Activated naive CD8-positive, alpha-beta T cell treated with anti-CD3 and anti-CD28 coated beads, Interleukin-2, amount 10 ng/mL, durations not matched to agents 7 days and 5 days (primary cell): ENCODE results near the gene HSPB8. TPM values are rescaled to one million over a fixed set of nuclear protein-coding genes. Genes with fewer than 3 reads are reported as not detected.

Source experiments
- ATAC-seq: fragments of 150-1000 bp; cut with Tn5 transposase; one replicate; pipeline ENCODE4 v1.10.0; 2021; ENCODE audit warnings: low read depth, moderate library complexity
- POLR2A ChIA-PET: fragments of 350-600 bp; sonication (Branson Sonifier 250); formaldehyde crosslinking; loops from one replicate; lab custom pipeline; 2021; ENCODE audit warnings: antibody characterized with exemption; lab: Charles Lee
- DNase-seq: peaks from one replicate; pipeline ENCODE4 v3.0.0; 2021
- H3K27ac Mint-ChIP-seq: one replicate; pipeline ENCODE4 v1.8.0; 2022; ENCODE audit warnings: mild to moderate bottlenecking, mixed read lengths
- H3K27me3 Mint-ChIP-seq: one replicate; pipeline ENCODE4 v1.8.0; 2022; ENCODE audit warnings: mild to moderate bottlenecking, moderate library complexity, mixed read lengths
- H3K36me3 Mint-ChIP-seq: one replicate; pipeline ENCODE4 v1.8.0; 2021; ENCODE audit warnings: mild to moderate bottlenecking, mixed read lengths
- H3K4me1 Mint-ChIP-seq: one replicate; pipeline ENCODE4 v1.8.0; 2021; ENCODE audit warnings: mixed read lengths
- H3K4me3 Mint-ChIP-seq: one replicate; pipeline ENCODE4 v1.8.0; 2022; ENCODE audit warnings: mild to moderate bottlenecking, moderate library complexity, mixed read lengths
- H3K9me3 Mint-ChIP-seq: one replicate; pipeline ENCODE4 v1.8.0; 2021; ENCODE audit warnings: mixed read lengths
- total RNA-seq, 2 experiments: library from RNA; stranded (reverse); gene quantifications; one replicate each; pipeline ENCODE4 v1.2.3, GENCODE V29; 2021

Gene HSPB8
- total RNA-seq, 2 experiments from 2014 or later = not detected

GRCh38 chr12:119156401-119157044 lies 22.2 kb upstream of the HSPB8 start:
- Mint-ChIP-seq H3K27ac (no peak overlapping the region), H3K9me3 (peaks cover 7% of the 10 kb centered on the region), H3K4me1 (no peaks in the 10 kb centered on the region), H3K36me3 (no peaks in the 10 kb centered on the region), H3K4me3 (no peak overlapping the region), H3K27me3 (peaks cover 8% of the 10 kb centered on the region)
- ATAC-seq (no peak), DNase-seq (no peak)
- POLR2A ChIA-PET = no interaction called here

GRCh38 chr12:119157528-119157927 lies 21.2 kb upstream of the HSPB8 start:
- H3K4me1 Mint-ChIP-seq = no peaks in the 10 kb centered on the region
- H3K9me3 Mint-ChIP-seq = peaks cover 5% of the 10 kb centered on the region
- no peak overlapping the region for H3K27ac Mint-ChIP-seq
- no peaks in the 10 kb centered on the region for H3K36me3 Mint-ChIP-seq
- POLR2A ChIA-PET = no interaction called here
- no peak for ATAC-seq
- DNase-seq = no peak
- no peak overlapping the region for H3K4me3 Mint-ChIP-seq
- peaks cover 3% of the 10 kb centered on the region for H3K27me3 Mint-ChIP-seq

DNA sequence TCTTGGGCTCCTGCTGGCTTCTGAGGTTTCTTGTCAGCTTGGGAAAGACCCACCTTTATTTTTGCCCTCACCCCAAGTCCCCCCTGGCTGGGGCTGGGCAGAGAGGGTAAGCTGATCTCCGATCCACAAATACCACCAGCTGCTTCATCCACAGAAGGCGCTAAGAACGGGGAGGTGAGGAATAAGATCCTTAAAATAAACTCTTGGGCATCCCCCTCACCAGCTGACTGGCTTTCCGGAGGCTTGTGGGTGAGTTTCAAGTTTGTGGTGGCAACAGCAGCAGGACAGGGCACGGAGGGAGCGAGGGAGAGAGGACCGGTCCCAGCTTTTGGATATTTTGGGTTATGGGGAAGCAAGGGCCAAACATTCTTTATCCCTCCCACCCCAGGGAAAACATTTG lies 20.8 kb upstream of the HSPB8 start:
- Mint-ChIP-seq H3K36me3 (no peaks in the 10 kb centered on the region), H3K27ac (no peak overlapping the region), H3K27me3 (peaks cover 2% of the 10 kb centered on the region), H3K9me3 (peaks cover 4% of the 10 kb centered on the region), H3K4me1 (no peaks in the 10 kb centered on the region), H3K4me3 (no peak overlapping the region)
- ATAC-seq = no peak
- POLR2A ChIA-PET = interaction anchor here (0.7 kb wide), 1 partner anchor 15 kb away, joined by 3 read pairs; no protein-coding TSS in a partner anchor
- DNase-seq = no peak

DNA sequence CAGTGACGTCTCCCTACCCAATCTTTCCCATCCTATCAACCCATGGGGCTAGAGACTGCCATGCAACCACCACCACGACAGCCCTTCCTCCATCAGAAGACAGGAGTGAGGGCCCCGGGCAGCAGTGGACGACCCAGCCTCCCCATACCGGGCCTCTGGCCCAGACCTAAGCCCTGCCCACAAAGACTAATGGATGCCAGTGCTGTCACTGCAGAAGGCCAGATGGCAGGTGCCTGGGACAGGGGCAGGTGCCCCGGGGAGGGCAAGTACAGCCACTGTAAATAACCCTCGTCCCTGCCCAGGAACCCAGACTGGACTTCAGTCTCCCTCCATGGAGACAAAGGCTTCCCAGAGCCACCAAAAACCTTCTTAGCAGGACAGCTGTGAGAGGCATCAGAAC lies 20.3 kb upstream of the HSPB8 start:
- no peak overlapping the region for H3K27ac Mint-ChIP-seq
- H3K4me3 Mint-ChIP-seq = no peak overlapping the region
- peaks cover under 1% of the 10 kb centered on the region for H3K27me3 Mint-ChIP-seq
- no peaks in the 10 kb centered on the region for H3K4me1 Mint-ChIP-seq
- H3K9me3 Mint-ChIP-seq = peaks cover 4% of the 10 kb centered on the region
- DNase-seq = no peak
- POLR2A ChIA-PET = interaction anchor here (0.7 kb wide), 1 partner anchor 15 kb away, joined by 3 read pairs; no protein-coding TSS in a partner anchor
- no peak for ATAC-seq
- no peaks in the 10 kb centered on the region for H3K36me3 Mint-ChIP-seq

DNA sequence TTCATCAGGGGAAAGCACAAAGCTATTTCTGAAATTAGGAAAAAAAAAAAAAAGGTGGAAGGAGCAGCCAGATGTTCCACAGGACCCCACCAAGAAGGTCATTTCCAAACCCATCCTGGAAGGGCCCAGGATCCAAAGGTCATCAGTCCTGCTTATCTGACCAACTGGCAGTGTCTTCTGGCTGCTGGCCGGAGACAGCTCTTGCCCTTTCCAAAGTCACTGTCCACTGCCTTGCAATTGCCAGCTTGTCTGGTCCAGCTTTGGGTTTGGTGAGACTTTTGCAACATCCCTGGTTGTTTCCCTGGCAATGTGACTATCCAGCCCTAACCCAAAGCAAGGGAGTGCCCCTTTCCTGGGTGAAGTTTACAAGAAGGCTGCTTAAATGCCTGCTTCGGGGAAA lies 18.9 kb upstream of the HSPB8 start:
- ATAC-seq (no peak), DNase-seq (no peak)
- Mint-ChIP-seq H3K9me3 (peaks cover 2% of the 10 kb centered on the region), H3K4me1 (no peaks in the 10 kb centered on the region), H3K27me3 (no peaks in the 10 kb centered on the region), H3K36me3 (no peaks in the 10 kb centered on the region), H3K4me3 (no peak overlapping the region), H3K27ac (no peak overlapping the region)
- POLR2A ChIA-PET = no interaction called here

GRCh38 chr12:119167902-119168301 lies 10.8 kb upstream of the HSPB8 start:
- DNase-seq = no peak
- no peaks in the 10 kb centered on the region for H3K4me1 Mint-ChIP-seq
- no peak overlapping the region for H3K27ac Mint-ChIP-seq
- POLR2A ChIA-PET = no interaction called here
- H3K9me3 Mint-ChIP-seq = no peaks in the 10 kb centered on the region
- H3K4me3 Mint-ChIP-seq = no peak overlapping the region
- ATAC-seq = no peak
- no peaks in the 10 kb centered on the region for H3K27me3 Mint-ChIP-seq
- no peaks in the 10 kb centered on the region for H3K36me3 Mint-ChIP-seq

- Mint-ChIP-seq H3K9me3 (no peaks in the 10 kb centered on the region), H3K27me3 (no peaks in the 10 kb centered on the region), H3K36me3 (no peaks in the 10 kb centered on the region), H3K4me1 (no peaks in the 10 kb centered on the region), H3K27ac (no peak overlapping the region), H3K4me3 (no peak overlapping the region)
- ATAC-seq (no peak), DNase-seq (no peak)
- POLR2A ChIA-PET = no interaction called here
Measured at GRCh38 chr12:119168721-119169120, 10.0 kb upstream of the HSPB8 start.

DNA sequence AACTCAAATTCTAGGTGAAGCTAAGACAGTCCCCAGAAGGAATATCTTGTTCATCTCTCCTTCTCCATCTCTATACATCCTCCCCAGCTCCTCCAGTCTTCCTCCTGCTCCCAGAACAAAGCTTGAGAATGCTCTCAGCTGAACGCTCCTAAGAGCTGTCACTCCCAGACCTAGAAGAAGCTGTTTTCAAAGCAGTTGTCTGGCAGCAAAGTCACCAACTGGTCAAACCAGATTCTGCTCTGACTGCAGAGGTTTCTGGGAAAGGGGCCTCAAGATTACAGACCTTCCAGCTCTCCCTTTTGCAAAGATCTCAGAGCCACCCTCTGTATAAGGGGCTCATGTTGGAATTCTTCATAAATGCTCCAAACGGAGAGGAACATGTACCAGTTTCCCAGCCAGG lies 9.6 kb upstream of the HSPB8 start:
- Mint-ChIP-seq H3K27me3 (no peaks in the 10 kb centered on the region), H3K36me3 (no peaks in the 10 kb centered on the region), H3K4me3 (no peak overlapping the region), H3K27ac (no peak overlapping the region), H3K9me3 (no peaks in the 10 kb centered on the region), H3K4me1 (no peaks in the 10 kb centered on the region)
- ATAC-seq = no peak
- POLR2A ChIA-PET = no interaction called here
- DNase-seq = no peak

- DNase-seq (no peak), ATAC-seq (no peak)
- POLR2A ChIA-PET = no interaction called here
- H3K36me3 Mint-ChIP-seq = no peaks in the 10 kb centered on the region
- H3K9me3 Mint-ChIP-seq = no peaks in the 10 kb centered on the region
- H3K27me3 Mint-ChIP-seq = no peaks in the 10 kb centered on the region
- H3K4me1 Mint-ChIP-seq = no peaks in the 10 kb centered on the region
- no peak overlapping the region for H3K4me3 Mint-ChIP-seq
- H3K27ac Mint-ChIP-seq = no peak overlapping the region
Measured at GRCh38 chr12:119171291-119171690, 7.4 kb upstream of the HSPB8 start.

DNA sequence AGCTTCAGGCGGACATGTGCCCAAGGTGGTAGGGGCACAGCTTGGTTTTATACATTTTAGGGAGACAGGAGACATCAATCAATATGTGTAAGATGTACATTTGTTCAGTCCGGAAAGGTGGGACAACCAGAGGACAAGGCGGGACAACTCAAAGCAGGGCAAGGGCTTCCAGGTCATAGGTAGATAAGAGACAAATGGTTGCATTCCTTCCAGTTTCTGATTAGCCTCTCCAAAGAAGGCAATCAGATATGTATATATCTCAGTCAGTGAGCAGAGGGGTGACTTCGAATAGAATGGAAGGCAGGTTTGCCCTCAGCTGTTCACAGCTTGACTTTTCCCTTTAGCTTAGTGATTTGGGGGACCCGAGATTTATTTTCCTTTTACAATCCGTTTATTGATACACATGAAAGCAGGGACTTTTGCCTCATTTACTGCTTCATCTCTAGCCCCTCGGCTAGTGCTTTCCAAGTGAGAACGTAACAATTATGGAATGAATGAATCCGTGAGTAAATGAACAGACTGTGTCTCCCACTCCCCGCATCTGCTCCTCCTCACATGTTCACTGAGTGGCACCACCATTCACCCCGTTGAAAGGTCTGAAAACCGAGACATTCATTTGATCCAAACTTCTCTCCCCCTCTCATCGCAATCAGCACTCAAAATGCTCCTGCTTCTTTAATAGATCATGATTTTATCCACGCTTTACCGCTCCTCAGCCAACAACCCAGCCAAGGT lies 6.9 kb upstream of the HSPB8 start:
- no peaks in the 10 kb centered on the region for H3K9me3 Mint-ChIP-seq
- H3K27ac Mint-ChIP-seq = no peak overlapping the region
- H3K4me3 Mint-ChIP-seq = no peak overlapping the region
- ATAC-seq = no peak
- POLR2A ChIA-PET = no interaction called here
- H3K4me1 Mint-ChIP-seq = no peaks in the 10 kb centered on the region
- no peaks in the 10 kb centered on the region for H3K36me3 Mint-ChIP-seq
- H3K27me3 Mint-ChIP-seq = no peaks in the 10 kb centered on the region
- no peak for DNase-seq

GRCh38 chr12:119175081-119175480 lies 3.6 kb upstream of the HSPB8 start:
- H3K27me3 Mint-ChIP-seq = no peaks in the 10 kb centered on the region
- no peaks in the 10 kb centered on the region for H3K4me1 Mint-ChIP-seq
- no peak overlapping the region for H3K4me3 Mint-ChIP-seq
- no peaks in the 10 kb centered on the region for H3K36me3 Mint-ChIP-seq
- POLR2A ChIA-PET = no interaction called here
- DNase-seq (no peak), ATAC-seq (no peak)
- H3K27ac Mint-ChIP-seq = no peak overlapping the region
- no peaks in the 10 kb centered on the region for H3K9me3 Mint-ChIP-seq

DNA sequence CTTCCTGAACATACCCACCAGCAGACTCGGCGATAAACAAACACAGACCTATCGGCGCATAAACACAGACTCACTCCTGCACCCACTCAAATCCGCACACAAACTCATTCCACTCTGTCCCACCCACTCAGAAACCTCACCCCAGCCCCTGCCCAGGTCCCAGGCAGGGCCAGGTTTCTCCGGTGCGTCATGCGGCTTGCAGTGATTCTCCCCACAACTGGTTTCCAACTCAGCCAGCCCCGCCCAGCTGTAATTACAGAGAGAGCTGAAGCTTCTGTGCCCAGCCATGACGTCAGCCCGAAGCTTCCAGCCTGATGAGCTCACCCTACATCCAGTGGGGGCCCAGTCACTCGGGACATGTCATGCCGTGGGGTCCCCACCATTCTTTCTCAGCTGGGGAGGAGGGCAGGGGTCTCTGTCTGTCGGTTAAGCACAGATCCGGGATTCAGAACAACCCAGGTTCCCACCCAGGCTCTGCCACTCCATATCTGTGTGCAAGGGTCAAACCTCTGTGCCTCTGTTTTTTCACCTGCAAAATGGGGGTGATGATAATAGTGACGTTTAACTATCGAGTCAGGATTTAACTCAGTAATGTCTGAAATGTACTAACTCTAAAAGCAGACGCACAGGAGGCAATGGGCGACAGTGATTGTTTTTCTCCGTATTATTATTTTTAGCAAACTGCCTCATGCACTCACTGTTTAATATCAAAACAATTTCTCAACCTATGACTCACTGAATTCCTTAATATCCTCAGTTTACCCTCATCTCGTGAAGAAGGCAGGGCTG lies 2.3 kb upstream of the HSPB8 start:
- no peak for DNase-seq
- H3K27me3 Mint-ChIP-seq = no peaks in the 10 kb centered on the region
- POLR2A ChIA-PET = no interaction called here
- H3K27ac Mint-ChIP-seq = no peak overlapping the region
- ATAC-seq = no peak
- no peaks in the 10 kb centered on the region for H3K9me3 Mint-ChIP-seq
- H3K4me3 Mint-ChIP-seq = no peak overlapping the region
- no peaks in the 10 kb centered on the region for H3K4me1 Mint-ChIP-seq
- no peaks in the 10 kb centered on the region for H3K36me3 Mint-ChIP-seq

DNA sequence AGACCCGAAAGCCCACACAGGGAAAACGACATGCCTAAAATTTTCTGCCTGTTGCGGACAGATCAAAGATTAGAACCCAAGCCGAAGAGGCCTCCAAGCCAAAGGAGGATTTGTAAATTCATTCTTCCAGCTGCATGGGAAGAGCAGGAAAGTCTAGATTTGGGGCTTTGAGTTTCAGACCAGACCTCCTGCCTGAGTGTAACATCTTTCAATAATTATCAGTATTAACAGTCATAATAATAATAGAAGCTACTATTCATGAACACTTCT lies 1.7 kb upstream of the HSPB8 start:
- H3K27ac Mint-ChIP-seq = no peak overlapping the region
- H3K27me3 Mint-ChIP-seq = no peaks in the 10 kb centered on the region
- no peaks in the 10 kb centered on the region for H3K9me3 Mint-ChIP-seq
- H3K4me1 Mint-ChIP-seq = no peaks in the 10 kb centered on the region
- H3K36me3 Mint-ChIP-seq = no peaks in the 10 kb centered on the region
- no peak for ATAC-seq
- POLR2A ChIA-PET = no interaction called here
- H3K4me3 Mint-ChIP-seq = no peak overlapping the region
- DNase-seq = no peak
